IPS DF 4.7 (cell line): Measurements from ENCODE around the gene KSR2.

Experiments used
- DNase-seq: peaks from one replicate; pipeline ENCODE4 v3.0.0-alpha.2; 2013; ENCODE audit warnings: low spot score; ENCODE audit errors: extremely low read depth

Gene KSR2

DNA sequence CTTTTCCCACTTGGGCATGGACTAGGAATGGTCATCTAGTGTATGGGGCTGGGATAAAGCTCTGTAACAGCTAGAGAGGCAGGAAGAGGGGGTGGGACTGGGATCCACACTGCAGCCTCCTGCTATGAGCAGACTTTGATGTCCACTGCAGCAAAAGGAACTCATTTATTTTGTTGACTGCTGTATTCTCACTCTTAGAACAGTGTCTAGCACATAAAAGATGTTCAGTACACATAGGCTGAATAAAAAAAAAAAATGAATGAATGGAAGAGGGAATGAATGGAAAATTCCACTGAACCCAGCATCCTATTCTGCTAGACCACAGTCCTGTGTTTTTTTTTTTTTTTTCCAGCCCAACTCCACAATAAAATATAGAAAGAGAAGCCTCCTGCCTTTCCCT, 501.2 kb downstream of the KSR2 start:
- no peak for DNase-seq

DNA sequence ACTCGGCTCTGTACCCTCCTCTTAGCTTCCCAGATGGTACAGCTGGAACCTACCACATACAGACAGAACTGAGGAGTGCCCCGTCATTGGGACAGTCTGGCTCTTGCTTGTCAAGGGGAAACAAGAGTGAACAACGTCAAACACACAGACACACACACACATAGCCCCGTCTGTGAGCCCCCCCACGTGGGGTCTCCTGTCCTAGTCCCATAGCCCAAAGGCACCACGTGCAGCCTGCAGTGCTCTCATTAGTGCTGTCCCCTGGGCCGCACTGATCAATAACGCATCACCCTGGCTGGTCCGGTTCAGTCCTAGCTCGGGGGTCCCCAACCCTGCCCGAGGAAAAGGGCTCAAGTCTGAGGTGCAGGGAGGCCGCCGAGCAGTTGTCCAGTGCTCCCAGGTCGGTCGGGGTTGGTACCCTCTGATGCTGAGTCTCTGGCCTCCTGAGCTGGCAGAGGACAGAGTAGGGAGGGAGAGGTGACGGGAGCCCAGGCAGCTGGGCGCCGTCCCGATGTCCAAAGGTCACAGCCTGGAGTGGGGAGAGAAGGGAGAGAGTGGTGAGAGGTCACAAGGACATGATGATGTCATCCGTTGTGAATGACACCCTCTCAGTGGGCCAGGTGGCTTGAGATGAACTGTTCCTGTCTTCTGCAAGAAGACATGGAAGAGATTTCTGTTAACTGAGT, 502.0 kb downstream of the KSR2 start:
- DNase-seq = no peak

GRCh38 chr12:117461732-117462131, 507.1 kb downstream of the KSR2 start:
- no peak for DNase-seq

DNA sequence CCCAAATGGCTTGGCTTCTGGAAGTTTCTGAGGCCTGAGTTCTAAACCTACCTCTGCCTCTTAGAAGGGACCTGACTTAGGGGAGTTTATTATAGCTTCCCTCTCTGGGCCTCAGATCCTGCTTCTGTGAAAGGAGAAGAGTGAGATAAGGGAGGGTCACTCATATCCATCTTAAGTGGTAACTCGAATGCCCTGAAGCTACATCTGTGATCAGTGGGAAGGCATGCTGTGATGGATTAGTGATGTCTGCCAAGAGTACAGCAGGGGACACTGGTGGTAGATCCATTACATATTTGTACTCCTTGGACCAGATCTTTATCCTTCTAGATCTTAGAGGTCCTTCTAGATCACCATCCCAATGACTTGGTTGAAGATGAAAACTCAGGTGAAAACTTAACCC, 509.6 kb downstream of the KSR2 start:
- no peak for DNase-seq

GRCh38 chr12:117457189-117457588, 511.6 kb downstream of the KSR2 start:
- DNase-seq = no peak

- no peak for DNase-seq
These were observed 512.7 kb downstream of the KSR2 start for GRCh38 chr12:117456076-117456475.

DNA sequence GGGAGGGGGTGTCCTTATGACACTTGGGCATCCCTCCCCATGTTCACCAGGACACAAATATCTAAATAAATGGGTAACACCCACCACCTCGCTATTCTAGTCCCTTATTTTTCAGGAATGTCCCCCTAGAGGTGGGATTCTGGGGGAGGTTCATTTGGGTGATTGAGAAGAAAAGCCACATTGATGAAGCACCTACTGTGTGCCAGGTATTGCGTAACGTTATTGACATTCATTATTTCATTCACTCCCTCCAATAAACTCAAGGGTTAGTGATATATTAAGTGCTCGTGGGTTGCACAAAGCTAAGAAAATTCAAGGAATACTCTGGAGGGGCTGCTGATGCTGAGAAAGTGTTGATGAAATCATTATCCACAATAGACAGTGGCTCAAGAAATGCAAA, 514.8 kb downstream of the KSR2 start:
- DNase-seq = no peak

DNA sequence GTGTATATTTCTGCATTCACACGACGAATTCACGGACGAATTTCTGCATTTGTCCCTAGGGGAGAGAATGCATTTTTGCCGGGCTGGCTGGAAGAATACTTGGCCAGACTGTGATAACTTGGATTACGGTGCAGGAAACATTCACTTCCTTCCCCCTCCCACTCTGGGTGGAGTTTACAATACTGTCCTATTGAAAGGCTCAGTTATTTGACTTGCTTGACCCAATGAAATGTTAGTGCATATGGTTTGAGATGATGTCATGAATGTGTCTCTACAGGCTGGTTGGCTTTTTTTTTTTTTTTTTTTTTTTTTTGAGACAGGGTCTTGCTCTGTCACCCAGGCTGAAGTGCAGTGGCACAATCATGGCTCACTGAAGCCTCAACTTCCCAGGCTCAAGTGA, 516.7 kb downstream of the KSR2 start:
- DNase-seq = no peak

- no peak for DNase-seq
These were observed 518.6 kb downstream of the KSR2 start for GRCh38 chr12:117450209-117450608.

DNA sequence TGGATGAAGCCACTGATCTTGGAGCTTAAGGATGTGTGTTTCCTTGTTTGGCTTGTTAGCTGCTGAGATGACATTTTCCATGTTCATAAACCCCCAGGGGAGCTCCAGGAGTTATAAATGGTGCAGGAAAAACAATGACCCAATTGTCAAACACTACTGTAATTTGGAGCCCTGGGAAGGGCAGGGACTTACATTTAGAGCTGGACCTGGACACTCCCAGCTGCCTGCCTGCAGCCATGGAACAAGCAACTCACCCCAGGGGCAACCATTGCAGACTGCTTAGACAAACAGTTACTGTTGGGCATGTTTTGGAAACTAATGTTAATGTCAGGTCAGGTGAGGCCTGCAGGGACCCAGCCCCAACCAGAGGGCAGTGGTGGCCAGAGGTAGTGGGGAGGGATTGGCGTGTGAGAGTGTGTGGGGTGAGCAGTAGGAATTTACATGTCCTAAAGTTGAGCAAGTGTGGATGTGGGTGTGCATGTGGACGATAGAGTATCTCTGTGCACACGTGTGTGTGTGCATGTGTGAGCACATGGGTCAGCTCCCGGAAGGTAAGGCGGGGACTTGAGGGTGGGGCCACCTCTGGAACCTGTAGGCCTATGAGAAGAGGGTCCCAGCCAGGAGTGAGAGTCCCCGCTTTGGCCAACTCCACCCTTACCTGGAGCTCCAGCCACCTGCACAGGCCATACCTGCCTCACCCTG, 521.0 kb downstream of the KSR2 start:
- no peak for DNase-seq

DNA sequence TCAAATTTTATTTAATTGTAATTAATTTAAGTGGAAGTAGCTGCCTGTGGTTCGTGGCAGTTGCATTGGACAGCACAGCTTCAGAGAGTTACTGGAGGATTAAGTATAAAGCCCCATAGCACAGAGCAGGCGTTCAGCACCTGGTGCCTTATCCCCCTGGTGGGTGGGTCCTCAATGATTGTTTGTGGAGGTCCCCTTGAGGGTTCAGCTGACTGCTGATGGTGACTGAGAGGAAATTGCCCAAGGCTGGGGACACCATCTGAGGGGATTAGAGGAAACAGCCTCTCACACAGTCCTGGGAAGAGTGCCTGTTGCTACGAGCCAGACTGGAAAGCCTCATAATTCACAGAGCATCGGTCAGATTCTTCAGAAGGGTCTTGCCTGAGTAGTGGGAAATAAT, 524.0 kb downstream of the KSR2 start:
- no peak for DNase-seq

DNA sequence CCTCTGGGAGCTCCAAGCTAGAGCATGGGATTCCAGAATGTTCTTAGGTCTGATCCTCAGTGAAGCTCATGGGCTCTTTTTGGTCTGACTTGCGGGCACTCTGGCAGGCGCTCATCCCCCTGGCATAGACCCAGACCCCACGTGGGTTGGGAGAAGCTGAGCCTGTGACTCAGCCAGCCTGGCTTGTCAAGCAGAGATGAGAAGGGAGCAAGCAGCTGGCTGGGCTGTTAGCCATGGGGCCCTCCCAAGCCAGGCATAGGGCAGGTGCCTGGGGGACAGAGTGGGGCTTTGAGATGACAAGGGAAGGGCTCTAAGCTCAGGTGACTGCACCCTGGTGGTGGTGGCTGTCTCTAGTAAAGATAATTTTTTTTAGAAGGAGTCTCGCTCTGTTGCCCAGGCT, 527.0 kb downstream of the KSR2 start:
- no peak for DNase-seq

DNA sequence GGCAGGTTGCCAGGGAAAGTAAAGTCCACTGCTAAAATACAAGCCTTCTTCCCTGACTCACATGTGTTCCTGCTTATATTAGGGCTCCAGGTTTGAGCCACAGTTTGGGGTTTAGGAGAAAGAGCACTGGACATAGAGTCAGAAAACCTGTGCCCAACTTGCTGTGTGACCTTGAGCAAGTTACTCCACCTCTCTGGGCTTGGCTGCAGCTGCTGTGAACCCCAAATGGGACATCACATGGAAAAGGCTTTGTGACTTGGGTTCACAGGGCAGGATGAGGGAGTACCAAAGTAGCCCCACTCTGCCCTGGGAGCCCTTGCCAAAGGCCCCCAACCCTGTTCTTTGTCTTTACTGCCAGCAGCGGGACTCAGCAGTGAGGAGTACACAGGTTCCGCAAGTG, 528.4 kb downstream of the KSR2 start:
- DNase-seq = no peak

DNA sequence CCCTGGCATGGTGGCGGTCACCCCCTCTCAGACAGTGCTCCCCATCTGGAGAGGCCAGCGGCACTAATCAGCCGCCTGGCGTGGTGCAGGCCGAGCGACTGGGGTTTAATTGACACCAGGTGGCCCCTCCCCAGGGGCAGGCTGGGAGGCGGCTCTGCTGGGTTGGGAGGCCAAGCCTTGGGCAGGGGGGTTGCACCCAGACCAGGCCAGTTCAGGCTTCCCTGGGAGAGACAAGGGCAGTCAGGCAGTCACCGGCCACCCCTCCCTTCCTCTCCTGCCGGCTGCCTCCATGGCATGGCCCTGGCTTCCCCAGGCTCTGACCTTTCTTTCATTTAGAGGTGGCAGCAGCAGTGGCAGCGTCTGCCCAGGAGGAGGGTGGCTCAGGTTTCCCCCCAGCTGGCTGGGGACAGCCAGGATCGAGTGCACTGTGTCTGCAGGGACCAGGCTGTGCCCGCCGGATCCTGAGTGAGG, 529.2 kb downstream of the KSR2 start:
- DNase-seq = no peak

DNA sequence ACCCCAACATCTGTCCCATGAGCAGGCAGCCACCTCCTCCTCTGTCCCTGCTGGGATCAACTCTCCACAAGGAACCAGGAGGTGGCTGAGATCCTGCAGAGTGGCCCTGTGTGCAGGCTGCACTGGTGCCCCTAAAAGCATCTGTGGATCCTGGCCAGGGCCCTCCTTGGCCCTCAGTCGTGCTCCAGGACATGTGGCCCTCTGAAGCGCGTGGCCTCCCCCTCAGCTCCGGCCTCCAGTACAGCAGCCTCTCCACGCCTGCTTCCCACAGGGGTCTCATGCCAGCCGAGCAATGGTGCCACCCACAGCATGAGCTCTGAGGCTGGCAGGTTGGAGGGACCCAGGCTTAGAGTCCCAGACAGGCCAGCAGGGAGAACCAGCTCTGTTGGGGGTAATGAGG, 530.0 kb downstream of the KSR2 start:
- no peak for DNase-seq

GRCh38 chr12:117437516-117438255, 531.1 kb downstream of the KSR2 start:
- DNase-seq = no peak

DNA sequence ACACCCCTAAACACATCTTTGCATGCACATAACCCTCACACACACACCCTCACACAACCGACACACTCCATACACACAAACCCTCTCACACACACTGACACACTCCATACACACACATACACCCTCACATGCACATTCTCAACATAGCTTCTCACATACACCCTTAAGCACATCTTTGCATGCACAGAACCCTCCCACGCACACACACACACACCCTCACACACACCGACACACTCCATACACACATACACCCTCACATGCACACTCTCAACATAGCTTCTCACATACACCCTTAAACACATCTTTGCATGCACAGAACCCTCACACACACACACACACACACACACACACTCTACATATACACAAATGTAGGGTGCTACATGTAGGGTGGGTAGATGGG, 534.9 kb downstream of the KSR2 start:
- no peak for DNase-seq

GRCh38 chr12:117430246-117430645, 538.5 kb downstream of the KSR2 start:
- DNase-seq = no peak

DNA sequence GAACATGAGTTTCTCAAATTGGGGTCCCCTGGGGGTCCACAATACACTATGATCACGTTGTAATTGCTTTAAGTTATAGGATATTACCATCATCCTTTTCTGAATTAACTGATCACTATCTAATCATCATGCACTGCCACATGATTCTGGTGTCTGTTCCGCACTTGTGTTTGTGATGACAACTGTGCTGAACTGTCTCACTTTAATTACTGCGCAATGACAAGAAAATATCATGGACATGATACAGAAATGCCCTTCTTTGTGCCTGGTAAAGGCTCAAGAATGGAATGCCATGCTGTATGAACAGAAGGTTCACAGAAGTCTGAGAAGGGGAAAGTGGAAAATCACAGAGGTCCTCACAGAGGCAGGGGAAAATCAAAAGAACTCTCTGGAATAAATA, 541.6 kb downstream of the KSR2 start:
- no peak for DNase-seq

DNA sequence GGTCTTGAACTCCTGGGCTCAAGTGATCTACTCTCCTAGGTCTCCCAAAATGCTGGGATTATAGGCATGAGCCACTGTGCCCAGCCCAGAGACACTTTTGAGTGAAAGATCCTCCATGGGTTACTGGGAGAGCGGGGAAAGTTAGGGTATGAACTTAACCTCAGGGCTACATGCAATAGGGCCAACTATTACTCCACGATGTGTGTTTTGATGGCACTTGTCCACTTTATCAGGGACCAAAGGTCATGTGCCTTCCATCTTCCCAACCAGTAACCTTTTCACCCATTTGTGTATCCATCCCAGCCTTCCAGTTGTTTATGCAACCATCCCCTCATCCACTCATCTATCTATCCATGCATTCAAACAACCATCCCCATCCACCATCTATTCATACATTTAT, 546.8 kb downstream of the KSR2 start:
- DNase-seq = no peak

DNA sequence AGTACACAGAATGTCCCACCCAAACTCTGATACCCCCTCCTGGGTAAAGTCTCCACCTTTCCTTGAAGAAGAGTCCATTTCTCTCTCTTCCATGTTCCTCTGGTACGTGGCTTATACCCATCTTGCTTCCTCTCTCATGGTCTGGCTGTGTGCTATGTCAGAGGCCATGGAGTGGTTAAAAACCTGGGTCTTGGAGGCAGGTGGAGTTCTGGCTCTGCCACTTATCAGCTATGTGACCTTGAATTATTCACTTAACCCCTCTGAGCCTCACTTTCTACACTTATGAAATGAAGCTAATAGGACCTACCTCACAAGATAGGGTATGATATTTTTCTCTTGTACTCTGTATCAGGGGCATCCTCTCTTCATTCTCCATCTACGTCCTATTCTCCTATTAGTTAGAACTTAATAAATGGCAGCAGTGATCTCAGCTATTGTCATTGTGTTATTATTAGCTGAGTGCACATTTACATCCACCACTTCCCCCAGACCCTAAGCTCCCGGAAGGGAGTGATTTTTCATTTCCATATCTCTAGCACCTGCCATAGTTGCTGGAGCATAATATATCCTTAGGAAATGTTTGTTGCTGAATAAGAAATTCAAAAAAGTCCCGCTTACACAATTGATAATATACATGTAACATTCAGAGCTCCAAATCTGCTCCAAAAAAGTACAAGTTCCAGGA, 547.6 kb downstream of the KSR2 start:
- DNase-seq = no peak

DNA sequence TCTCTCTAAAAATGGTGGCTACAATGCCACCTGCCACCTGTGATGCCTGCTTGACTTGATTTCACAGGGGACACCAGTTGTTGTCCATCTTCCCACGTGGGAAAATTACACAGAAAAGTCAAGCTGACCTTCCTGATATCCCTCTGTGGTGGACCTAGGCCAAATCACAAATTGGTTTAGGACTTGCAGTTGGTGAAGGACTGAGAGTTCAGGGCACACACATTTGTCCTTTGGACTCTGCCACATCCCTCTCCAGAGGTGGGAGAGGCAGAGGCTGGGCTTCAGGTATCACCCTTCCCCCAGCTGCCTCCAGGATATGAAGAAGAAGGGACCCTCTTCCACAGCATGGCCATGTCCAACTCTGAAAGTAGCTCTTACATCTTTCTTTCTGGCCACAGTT, 551.8 kb downstream of the KSR2 start:
- no peak for DNase-seq
